PC-3 (cell line): Measurements from ENCODE around the gene PPP1R3G. TPM values are rescaled to one million over a fixed set of nuclear protein-coding genes. Genes with fewer than 3 reads are reported as not detected.

ENCODE experiments used
- ATAC-seq: fragments of 200-7000 bp; cut with Tn5 transposase; 2 replicates; pipeline ENCODE4 v1.9.1; 2020; ENCODE audit warnings: mild to moderate bottlenecking, moderate library complexity
- BruUV-seq: library from RNA; stranded (reverse); fragments of 400-500 nt; replicated peaks from 2 replicates; lab custom pipeline; 2021; lab: Mats Ljungman, UMichigan
- CTCF ChIA-PET: fragments of 300-600 bp; sonication (Branson Sonifier 250); formaldehyde crosslinking; loops from one replicate; lab custom pipeline; 2022; ENCODE audit warnings: antibody characterized with exemption; lab: Charles Lee
- POLR2A ChIA-PET: fragments of 300-600 bp; sonication (Branson Sonifier 250); formaldehyde crosslinking; loops from one replicate; lab custom pipeline; 2022; ENCODE audit warnings: antibody characterized with exemption; ENCODE audit not compliant: unreplicated experiment; lab: Charles Lee
- DNase-seq: peaks from one replicate; pipeline ENCODE4 v3.0.0-alpha.2; 2015
- H2AFZ ChIP-seq: fragments of 300-600 bp; sonication (generic); 2 replicates; pipeline ENCODE4 v1.6.0; 2016; ENCODE audit warnings: antibody characterized with exemption, low read length
- H3F3A ChIP-seq: fragments of 300-600 bp; sonication (generic); one replicate; pipeline ENCODE4 v1.6.0; 2017; ENCODE audit warnings: antibody characterized with exemption, low read length, control low read depth, mild to moderate bottlenecking; ENCODE audit not compliant: unreplicated experiment
- H3K27ac ChIP-seq: fragments of 300-600 bp; sonication (generic); 2 replicates; pipeline ENCODE4 v1.5.1; 2016; ENCODE audit warnings: mild to moderate bottlenecking, low read length
- H3K27me3 ChIP-seq: fragments of 300-600 bp; sonication (generic); 2 replicates; pipeline ENCODE4 v1.6.1; 2016; ENCODE audit warnings: low read length, mixed read lengths
- H3K36me3 ChIP-seq: fragments of 300-600 bp; sonication (generic); 2 replicates; pipeline ENCODE4 v1.6.1; 2016; ENCODE audit warnings: low read depth, mixed run types, low read length, mixed read lengths
- H3K4me1 ChIP-seq: fragments of 300-600 bp; sonication (generic); 2 replicates; pipeline ENCODE4 v1.5.1; 2016; ENCODE audit warnings: low read length; ENCODE audit not compliant: insufficient read depth
- H3K4me2 ChIP-seq: fragments of 300-600 bp; sonication (generic); 2 replicates; pipeline ENCODE4 v1.6.0; 2016; ENCODE audit warnings: low read length
- H3K4me3 ChIP-seq: fragments of 300-600 bp; sonication (generic); 2 replicates; pipeline ENCODE4 v1.5.1; 2016; ENCODE audit warnings: mild to moderate bottlenecking, low read length, mixed read lengths
- H3K79me2 ChIP-seq: fragments of 300-600 bp; sonication (generic); 2 replicates; pipeline ENCODE4 v1.6.1; 2017; ENCODE audit warnings: low read length, mixed read lengths
- H3K9ac ChIP-seq: fragments of 300-600 bp; sonication (generic); 2 replicates; pipeline ENCODE4 v1.6.0; 2016; ENCODE audit warnings: mild to moderate bottlenecking, low read length
- H3K9me2 ChIP-seq: fragments of 300-600 bp; sonication (generic); replicated peaks from 2 replicates; pipeline ENCODE4 v1.6.1; 2016; ENCODE audit warnings: mixed run types, low read length, mixed read lengths
- H3K9me3 ChIP-seq: fragments of 300-600 bp; sonication (generic); 2 replicates; pipeline ENCODE4 v1.6.1; 2016; ENCODE audit warnings: low read length, mixed read lengths
- H4K20me1 ChIP-seq: fragments of 300-600 bp; sonication (generic); 2 replicates; pipeline ENCODE4 v1.6.1; 2016; ENCODE audit warnings: low read length, mixed read lengths
- CTCF ChIP-seq: fragments of 300-600 bp; sonication (generic); conservative IDR thresholded peaks from 2 replicates; pipeline ENCODE4 v1.5.1; 2017; ENCODE audit warnings: antibody characterized with exemption, low read depth, mild to moderate bottlenecking, low read length
- EZH2 ChIP-seq: fragments of 300-600 bp; sonication (generic); IDR thresholded peaks from one replicate; pipeline ENCODE4 v1.6.1; 2017; ENCODE audit warnings: antibody characterized with exemption, mild to moderate bottlenecking, low read length; ENCODE audit not compliant: unreplicated experiment
- EZH2phosphoT487 ChIP-seq: fragments of 300-600 bp; sonication (generic); IDR thresholded peaks from 2 replicates; pipeline ENCODE4 v1.6.1; 2018; ENCODE audit warnings: mild to moderate bottlenecking, antibody characterized with exemption, low read length, borderline replicate concordance
- intact Hi-C: fragments of 100-400 bp; cut with micrococcal nuclease; formaldehyde crosslinking; loops from 2 replicates; pipeline ENCODE4 v1.9.0; 2023
- total RNA-seq: library from RNA; depleted of rRNA; stranded (reverse); fragments of >200 nt; gene quantifications from 2 replicates; pipeline ENCODE4 v1.2.3, GENCODE V29; 2014

Gene PPP1R3G
- total RNA-seq, 1 experiment from 2014 or later = 2.8 TPM

DNA sequence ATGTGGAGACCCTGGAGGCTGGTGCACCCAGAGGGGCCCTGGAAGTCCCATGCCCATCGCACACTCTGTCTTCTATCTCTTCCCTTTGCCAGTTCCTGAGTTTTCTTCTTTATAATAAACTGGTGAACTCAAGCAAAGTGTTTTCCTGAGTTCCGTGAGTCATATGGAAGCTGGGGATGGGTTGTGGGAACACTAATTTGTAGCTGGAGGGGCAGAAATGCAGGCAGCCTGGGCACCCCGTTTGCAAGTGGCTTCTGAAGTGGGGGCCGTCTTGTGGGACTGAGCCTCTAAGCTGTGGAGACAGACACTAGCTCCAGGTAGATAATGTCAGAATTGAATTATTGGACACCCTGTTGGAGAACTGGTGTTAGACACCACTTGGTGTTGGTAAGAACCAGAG is 3.2 kb upstream of the PPP1R3G start:
- intact Hi-C loops = loop anchor here (1.0 kb wide), 1 partner anchor 34 kb away; no protein-coding TSS in a partner anchor
- Histone ChIP-seq H3K4me3 (0 out of 2 replicates have a peak overlapping the region, but pooled peaks have one; percentile 22), H3K36me3 (no peaks in the 10 kb centered on the region), H3K4me1 (peaks cover 35% of the 10 kb centered on the region), H2AFZ (no peak overlapping the region), H3K27me3 (no peaks in the 10 kb centered on the region), H3K9me3 (no peaks in the 10 kb centered on the region), H3K9ac (peak overlapping the region; percentile 14; the same call in 1 of the 2 replicates), H3K27ac (peak overlapping the region; percentile 64), H3F3A (no peaks in the 10 kb centered on the region), H3K4me2 (peak overlapping the region; percentile 63), H3K9me2 (no peaks in the 10 kb centered on the region), H3K79me2 (no peaks in the 10 kb centered on the region), H4K20me1 (no peaks in the 10 kb centered on the region)
- TF ChIP-seq CTCF (no peak), EZH2phosphoT487 (no peak), EZH2 (no peak)
- ChIA-PET POLR2A (no interaction called here), CTCF (no interaction called here)
- ATAC-seq (no peak), DNase-seq (peak; percentile 27)
- BruUV-seq = no TSS peak

DNA sequence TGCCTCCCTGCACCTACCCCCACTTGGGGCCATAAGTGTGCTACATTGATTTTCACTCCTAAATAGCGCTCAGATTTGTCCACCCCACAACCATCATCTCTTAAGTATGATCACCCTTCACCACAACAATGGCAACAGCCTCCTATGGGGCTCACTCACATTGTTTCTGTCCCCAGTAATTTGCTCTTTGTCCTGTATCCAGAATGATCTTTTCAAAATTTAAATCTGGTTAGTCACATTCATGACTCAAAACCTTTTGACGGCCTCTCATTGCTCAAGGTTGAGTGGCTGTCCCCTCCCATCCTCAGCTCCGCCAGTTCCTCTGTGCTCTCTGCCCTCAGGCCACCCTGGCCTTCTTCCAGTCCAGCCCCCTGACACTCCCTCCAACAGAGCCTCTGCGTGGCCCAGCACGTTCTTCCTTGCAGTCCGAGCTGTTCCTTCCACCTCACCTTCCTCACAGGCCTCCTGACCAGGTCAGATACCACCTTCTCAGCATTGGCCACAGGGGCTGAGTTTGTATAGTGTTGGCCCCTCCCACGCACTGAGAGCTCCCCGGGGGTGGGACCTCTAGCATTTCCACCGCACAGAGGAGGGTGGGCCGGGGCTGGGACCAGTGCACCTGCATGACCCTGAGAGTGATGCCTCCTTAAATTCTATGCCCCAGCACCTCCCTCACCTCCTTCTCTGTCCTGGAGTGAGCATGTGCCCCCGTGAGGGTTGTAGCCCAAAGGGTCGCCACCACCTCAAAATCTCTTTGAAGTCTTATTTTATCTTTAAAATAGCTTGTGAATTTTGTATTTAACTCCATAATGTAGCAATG is 2.4 kb upstream of the PPP1R3G start:
- ATAC-seq (peak; percentile 64), DNase-seq (peak; percentile 98)
- Histone ChIP-seq H3K9me2 (no peaks in the 10 kb centered on the region), H3K4me3 (0 out of 2 replicates have a peak overlapping the region, but pooled peaks have one; percentile 22), H3K36me3 (no peaks in the 10 kb centered on the region), H3K9ac (0 out of 2 replicates have a peak overlapping the region, but pooled peaks have one; percentile 14), H3K4me2 (peak overlapping the region; percentile 63), H3K27ac (peak overlapping the region; percentile 64), H4K20me1 (no peaks in the 10 kb centered on the region), H3K27me3 (no peaks in the 10 kb centered on the region), H3F3A (no peaks in the 10 kb centered on the region), H2AFZ (no peak overlapping the region), H3K4me1 (peaks cover 35% of the 10 kb centered on the region), H3K79me2 (no peaks in the 10 kb centered on the region), H3K9me3 (no peaks in the 10 kb centered on the region)
- POLR2A ChIA-PET = no interaction called here
- intact Hi-C loops = loop anchor here (1.0 kb wide), 1 partner anchor 34 kb away; no protein-coding TSS in a partner anchor
- CTCF ChIA-PET = no interaction called here
- BruUV-seq = no TSS peak
- no peak for TF ChIP-seq EZH2
- no peak for TF ChIP-seq CTCF
- no peak for TF ChIP-seq EZH2phosphoT487

GRCh38 chr6:5083307-5083583 is 1.9 kb upstream of the PPP1R3G start:
- ChIA-PET POLR2A (no interaction called here), CTCF (no interaction called here)
- DNase-seq = no peak
- H2AFZ ChIP-seq = no peak overlapping the region
- no peaks in the 10 kb centered on the region for H4K20me1 ChIP-seq
- no peak overlapping the region for H3K9ac ChIP-seq
- no peak for ATAC-seq
- intact Hi-C loops = no loop called here
- H3K4me2 ChIP-seq = no peak overlapping the region; the same call in 1 of the 2 replicates
- no peaks in the 10 kb centered on the region for H3K9me3 ChIP-seq
- no peak for TF ChIP-seq CTCF
- TF ChIP-seq EZH2phosphoT487 = no peak
- TF ChIP-seq EZH2 = no peak
- peak overlapping the region; percentile 25 for H3K27ac ChIP-seq
- H3K9me2 ChIP-seq = no peaks in the 10 kb centered on the region
- BruUV-seq = no TSS peak
- H3K4me1 ChIP-seq = peaks cover 35% of the 10 kb centered on the region
- no peaks in the 10 kb centered on the region for H3K27me3 ChIP-seq
- no peaks in the 10 kb centered on the region for H3K79me2 ChIP-seq
- H3K4me3 ChIP-seq = no peak overlapping the region
- no peaks in the 10 kb centered on the region for H3F3A ChIP-seq
- no peaks in the 10 kb centered on the region for H3K36me3 ChIP-seq
